GM23338 (cell line): ENCODE measurements around the gene TBL3. TPM values are rescaled to one million over a fixed set of nuclear protein-coding genes. Genes with fewer than 3 reads are reported as not detected.

ENCODE experiments used
- ATAC-seq: fragments of 200-7000 bp; cut with Tn5 transposase; 3 replicates; pipeline ENCODE4 v1.9.1; 2020
- DNase-seq: peaks from one replicate; pipeline ENCODE4 v3.0.0-alpha.2; 2015; ENCODE audit warnings: low spot score
- H2AFZ ChIP-seq: fragments of 200-600 bp; sonication (generic); 2 replicates; pipeline ENCODE4 v1.8.0; 2016; ENCODE audit warnings: antibody characterized with exemption, mild to moderate bottlenecking, moderate library complexity
- H3F3A ChIP-seq: fragments of 200-600 bp; sonication (generic); replicated peaks from 2 replicates; pipeline ENCODE4 v1.8.0; 2017; ENCODE audit warnings: antibody characterized with exemption, mixed run types, low read depth
- H3K27ac ChIP-seq: fragments of 200-600 bp; sonication (generic); 2 replicates; pipeline ENCODE4 v1.6.1; 2016; ENCODE audit warnings: low read depth
- H3K27me3 ChIP-seq: fragments of 200-600 bp; sonication (generic); 2 replicates; pipeline ENCODE4 v1.8.0; 2016; ENCODE audit warnings: mild to moderate bottlenecking, mixed run types, moderate library complexity; ENCODE audit not compliant: insufficient read depth
- H3K36me3 ChIP-seq: fragments of 200-600 bp; sonication (generic); 2 replicates; pipeline ENCODE4 v1.8.0; 2016; ENCODE audit warnings: mild to moderate bottlenecking; ENCODE audit not compliant: insufficient read depth
- H3K4me1 ChIP-seq: fragments of 200-600 bp; sonication (generic); 2 replicates; pipeline ENCODE4 v1.8.0; 2016; ENCODE audit warnings: mild to moderate bottlenecking, moderate library complexity; ENCODE audit not compliant: insufficient read depth
- H3K4me2 ChIP-seq: fragments of 200-600 bp; sonication (generic); 2 replicates; pipeline ENCODE4 v1.7.1; 2017; ENCODE audit warnings: mixed run types
- H3K4me3 ChIP-seq: fragments of 200-600 bp; sonication (generic); 2 replicates; pipeline ENCODE4 v1.6.1; 2016; ENCODE audit warnings: mixed run types
- H3K79me2 ChIP-seq: fragments of 200-600 bp; sonication (generic); replicated peaks from 2 replicates; pipeline ENCODE4 v1.8.0; 2017; ENCODE audit warnings: mild to moderate bottlenecking; ENCODE audit not compliant: insufficient read depth
- H3K9me2 ChIP-seq: fragments of 200-600 bp; sonication (generic); 2 replicates; pipeline ENCODE4 v1.8.0; 2017; ENCODE audit not compliant: insufficient read depth
- H4K20me1 ChIP-seq: fragments of 200-600 bp; sonication (generic); replicated peaks from 2 replicates; pipeline ENCODE4 v1.8.0; 2017; ENCODE audit warnings: mild to moderate bottlenecking; ENCODE audit not compliant: insufficient read depth
- H3K27ac Mint-ChIP-seq: 2 replicates; pipeline ENCODE4 v1.8.0; 2020; ENCODE audit warnings: inconsistent platforms, mild to moderate bottlenecking, moderate library complexity, mixed read lengths
- H3K27me3 Mint-ChIP-seq: 3 replicates; pipeline ENCODE4 v1.8.0; 2022; ENCODE audit warnings: low read depth, mild to moderate bottlenecking, moderate library complexity, mixed read lengths, inconsistent platforms; ENCODE audit not compliant: insufficient read depth, poor library complexity
- H3K36me3 Mint-ChIP-seq: 3 replicates; pipeline ENCODE4 v1.8.0; 2021; ENCODE audit warnings: low read depth, mild to moderate bottlenecking, inconsistent platforms, moderate library complexity, mixed read lengths
- H3K4me1 Mint-ChIP-seq: 3 replicates; pipeline ENCODE4 v1.8.0; 2020; ENCODE audit warnings: mild to moderate bottlenecking, inconsistent platforms, mixed read lengths
- H3K4me3 Mint-ChIP-seq: 3 replicates; pipeline ENCODE4 v1.8.0; 2021; ENCODE audit warnings: moderate library complexity, mild to moderate bottlenecking, inconsistent platforms, mixed read lengths
- H3K9me3 Mint-ChIP-seq: 3 replicates; pipeline ENCODE4 v1.8.0; 2020; ENCODE audit warnings: moderate library complexity, mild to moderate bottlenecking, inconsistent platforms, mixed read lengths
- CREB1 ChIP-seq: fragments of 250-450 bp; sonication (Bioruptor Pico); IDR thresholded peaks from 2 replicates; pipeline ENCODE4 v1.5.0; 2020; ENCODE audit warnings: low read depth, mild to moderate bottlenecking, moderate library complexity
- CTCF ChIP-seq, 2 experiments: fragments of 200-600 bp in 1 of 2; sonication (generic) in 1 of 2; conservative IDR thresholded peaks; 2 replicates each; pipeline versions ENCODE4 v1.5.1 to v1.6.1; 2016 to 2017; ENCODE audit warnings: antibody characterized with exemption in 2 of 2, low read depth in 2 of 2, mild to moderate bottlenecking in 2 of 2, moderate library complexity in 1 of 2
- EZH2 ChIP-seq: fragments of 200-600 bp; sonication (generic); IDR thresholded peaks from one replicate; pipeline ENCODE4 v1.8.0; 2017; ENCODE audit warnings: antibody characterized with exemption, mild to moderate bottlenecking, low read depth; ENCODE audit not compliant: unreplicated experiment
- EZH2phosphoT487 ChIP-seq: fragments of 200-600 bp; sonication (generic); IDR thresholded peaks from one replicate; pipeline ENCODE4 v1.8.1; 2018; ENCODE audit warnings: antibody characterized with exemption; ENCODE audit not compliant: unreplicated experiment
- JUNB ChIP-seq: IDR thresholded peaks from one replicate; pipeline ENCODE4 v1.6.1; 2016; ENCODE audit warnings: antibody characterized with exemption; ENCODE audit not compliant: unreplicated experiment
- NANOG ChIP-seq: IDR thresholded peaks from 2 replicates; pipeline ENCODE4 v1.6.1; 2016; ENCODE audit warnings: antibody characterized with exemption, borderline replicate concordance
- POLR2AphosphoS5 ChIP-seq: IDR thresholded peaks from 2 replicates; pipeline ENCODE4 v1.6.1; 2016; ENCODE audit warnings: antibody characterized with exemption, low read depth
- STAT1 ChIP-seq: IDR thresholded peaks from one replicate; pipeline ENCODE4 v1.6.1; 2016; ENCODE audit warnings: antibody characterized with exemption; ENCODE audit not compliant: unreplicated experiment
- ZNF114 ChIP-seq: fragments of 250-450 bp; sonication (Bioruptor Pico); IDR thresholded peaks from 2 replicates; pipeline ENCODE4 v1.5.0; 2020; ENCODE audit warnings: mild to moderate bottlenecking, moderate library complexity
- ZNF331 ChIP-seq: fragments of 250-450 bp; sonication (Bioruptor Pico); IDR thresholded peaks from 2 replicates; pipeline ENCODE4 v1.5.0; 2020; ENCODE audit warnings: low read depth, mild to moderate bottlenecking, moderate library complexity
- ZNF462 ChIP-seq: fragments of 250-450 bp; sonication (Bioruptor Pico); IDR thresholded peaks from 2 replicates; pipeline ENCODE4 v1.5.0; 2020; ENCODE audit warnings: mild to moderate bottlenecking, moderate library complexity
- polyA plus RNA-seq: library from polyadenylated mRNA; unstranded; fragments of >200 nt; fragmentation: Nextera tagmentation; extraction: Ambion mirVana; gene quantifications from 2 replicates; pipeline ENCODE4 v1.2.1, GENCODE V29; 2016
- total RNA-seq: library from RNA; depleted of rRNA; stranded (reverse); fragments of >200 nt; shearing (Covaris generic); gene quantifications from 2 replicates; pipeline ENCODE4 v1.2.3, GENCODE V29; 2014
- TF ChIP-seq, protein P1 (sequence below): IDR thresholded peaks from 2 replicates; pipeline ENCODE4 v1.6.1; 2016; ENCODE audit warnings: antibody characterized with exemption
- TF ChIP-seq, protein P2 (sequence below): IDR thresholded peaks from one replicate; pipeline ENCODE4 v1.6.1; 2018; ENCODE audit warnings: antibody characterized with exemption; ENCODE audit not compliant: unreplicated experiment

TBL3 gene
- total and polyA plus RNA-seq, 2 experiments from 2014 or later, result 67.0 to 157 TPM

- H3K9me3 Mint-ChIP-seq, result no peaks in the 10 kb centered on the region
- peaks cover 27% of the 10 kb centered on the region for H3K36me3 Mint-ChIP-seq
- no peak overlapping the region for H3K4me3 Mint-ChIP-seq
- Histone ChIP-seq H4K20me1 (peaks cover 27% of the 10 kb centered on the region), H3F3A (peaks cover 23% of the 10 kb centered on the region; the same call in 1 of the 2 replicates), H2AFZ (no peak overlapping the region), H3K27me3 (no peaks in the 10 kb centered on the region), H3K4me3 (no peak overlapping the region), H3K4me2 (no peak overlapping the region), H3K4me1 (peaks cover 8% of the 10 kb centered on the region; the same call in 1 of the 2 replicates), H3K36me3 (no peaks in the 10 kb centered on the region; the same call in 1 of the 2 replicates), H3K79me2 (peaks cover 25% of the 10 kb centered on the region), H3K27ac (no peak overlapping the region), H3K9me2 (no peaks in the 10 kb centered on the region)
- no peak overlapping the region for H3K27ac Mint-ChIP-seq
- TF ChIP-seq ZNF331 (no peak), CTCF (conservative IDR thresholded peaks at IDR 0.05; ENCODE audit: low read depth in 2 of 2) (no peak), STAT1 (no peak), ZNF462 (CRISPR knock-in tag) (no peak), JUNB (no peak), ZNF114 (CRISPR knock-in tag) (no peak), CREB1 (CRISPR knock-in tag) (no peak), EZH2phosphoT487 (no peak), NANOG (no peak), POLR2AphosphoS5 (no peak), EZH2 (no peak)
- TF ChIP-seq, protein P1, sequence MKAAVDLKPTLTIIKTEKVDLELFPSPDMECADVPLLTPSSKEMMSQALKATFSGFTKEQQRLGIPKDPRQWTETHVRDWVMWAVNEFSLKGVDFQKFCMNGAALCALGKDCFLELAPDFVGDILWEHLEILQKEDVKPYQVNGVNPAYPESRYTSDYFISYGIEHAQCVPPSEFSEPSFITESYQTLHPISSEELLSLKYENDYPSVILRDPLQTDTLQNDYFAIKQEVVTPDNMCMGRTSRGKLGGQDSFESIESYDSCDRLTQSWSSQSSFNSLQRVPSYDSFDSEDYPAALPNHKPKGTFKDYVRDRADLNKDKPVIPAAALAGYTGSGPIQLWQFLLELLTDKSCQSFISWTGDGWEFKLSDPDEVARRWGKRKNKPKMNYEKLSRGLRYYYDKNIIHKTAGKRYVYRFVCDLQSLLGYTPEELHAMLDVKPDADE, result no peak
- TF ChIP-seq, protein P2, sequence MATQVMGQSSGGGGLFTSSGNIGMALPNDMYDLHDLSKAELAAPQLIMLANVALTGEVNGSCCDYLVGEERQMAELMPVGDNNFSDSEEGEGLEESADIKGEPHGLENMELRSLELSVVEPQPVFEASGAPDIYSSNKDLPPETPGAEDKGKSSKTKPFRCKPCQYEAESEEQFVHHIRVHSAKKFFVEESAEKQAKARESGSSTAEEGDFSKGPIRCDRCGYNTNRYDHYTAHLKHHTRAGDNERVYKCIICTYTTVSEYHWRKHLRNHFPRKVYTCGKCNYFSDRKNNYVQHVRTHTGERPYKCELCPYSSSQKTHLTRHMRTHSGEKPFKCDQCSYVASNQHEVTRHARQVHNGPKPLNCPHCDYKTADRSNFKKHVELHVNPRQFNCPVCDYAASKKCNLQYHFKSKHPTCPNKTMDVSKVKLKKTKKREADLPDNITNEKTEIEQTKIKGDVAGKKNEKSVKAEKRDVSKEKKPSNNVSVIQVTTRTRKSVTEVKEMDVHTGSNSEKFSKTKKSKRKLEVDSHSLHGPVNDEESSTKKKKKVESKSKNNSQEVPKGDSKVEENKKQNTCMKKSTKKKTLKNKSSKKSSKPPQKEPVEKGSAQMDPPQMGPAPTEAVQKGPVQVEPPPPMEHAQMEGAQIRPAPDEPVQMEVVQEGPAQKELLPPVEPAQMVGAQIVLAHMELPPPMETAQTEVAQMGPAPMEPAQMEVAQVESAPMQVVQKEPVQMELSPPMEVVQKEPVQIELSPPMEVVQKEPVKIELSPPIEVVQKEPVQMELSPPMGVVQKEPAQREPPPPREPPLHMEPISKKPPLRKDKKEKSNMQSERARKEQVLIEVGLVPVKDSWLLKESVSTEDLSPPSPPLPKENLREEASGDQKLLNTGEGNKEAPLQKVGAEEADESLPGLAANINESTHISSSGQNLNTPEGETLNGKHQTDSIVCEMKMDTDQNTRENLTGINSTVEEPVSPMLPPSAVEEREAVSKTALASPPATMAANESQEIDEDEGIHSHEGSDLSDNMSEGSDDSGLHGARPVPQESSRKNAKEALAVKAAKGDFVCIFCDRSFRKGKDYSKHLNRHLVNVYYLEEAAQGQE, result no peak
- peaks cover 20% of the 10 kb centered on the region for H3K4me1 Mint-ChIP-seq
- ATAC-seq (no peak), DNase-seq (no peak)
- H3K27me3 Mint-ChIP-seq, result peaks cover 4% of the 10 kb centered on the region
These were observed 30.8 kb downstream of the TBL3 start for GRCh38 chr16:2002406-2003230.
